Measurements from ENCODE around the gene UBE2G1. TPM values are rescaled to one million over a fixed set of nuclear protein-coding genes. Genes with fewer than 3 reads are reported as not detected.

Gene UBE2G1
- total RNA-seq, 1 experiment from 2014 or later, result 80.6 TPM

DNA sequence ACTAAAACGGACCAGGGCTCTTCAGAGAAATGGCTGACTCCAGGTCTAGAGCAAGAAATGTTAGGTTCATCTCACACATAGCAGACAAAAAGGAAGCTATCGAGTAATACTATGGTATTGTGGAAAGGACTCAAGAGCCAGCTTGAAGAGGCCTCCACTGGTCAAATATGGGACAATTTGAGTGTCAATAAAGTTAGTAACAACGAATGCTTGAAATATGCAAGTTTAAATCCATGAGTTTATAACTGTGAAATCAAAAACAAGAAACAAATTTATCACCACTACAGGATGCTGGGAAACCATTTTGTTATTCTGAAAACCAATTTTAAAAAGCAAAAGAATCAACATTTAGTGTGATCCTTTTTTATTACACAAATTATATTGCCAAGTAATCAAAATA, 52.3 kb downstream of the UBE2G1 start:
- intact Hi-C loops (cut with micrococcal nuclease), result no loop called here
- Histone ChIP-seq H2AFZ (ENCODE audit: low read depth, low read length, poor library complexity, severe bottlenecking) (no peak overlapping the region), H3K4me2 (ENCODE audit: low read length) (no peak overlapping the region), H3K9me2 (ENCODE audit: insufficient read depth) (no peaks in the 10 kb centered on the region), H3K27me3 (ENCODE audit: insufficient read depth, low read length) (no peaks in the 10 kb centered on the region), H3K9me3 (ENCODE audit: control insufficient read depth in 1 of 2, insufficient read depth in 1 of 2, low read depth in 1 of 2, low read length in 2 of 2) (no peaks in the 10 kb centered on the region), H3K4me1 (ENCODE audit: control insufficient read depth in 1 of 2, insufficient read depth in 2 of 2, low read length in 2 of 2) (no peaks in the 10 kb centered on the region), H3K27ac (ENCODE audit: low read depth, low read length) (no peak overlapping the region), H3K36me3 (ENCODE audit: control insufficient read depth in 1 of 2, insufficient read depth in 2 of 2, low read length in 2 of 2) (no peaks in the 10 kb centered on the region), H3K79me2 (ENCODE audit: insufficient read depth, low read length) (peaks cover 96% of the 10 kb centered on the region), H3K9ac (ENCODE audit: low read length) (no peak overlapping the region), H4K20me1 (ENCODE audit: insufficient read depth) (peaks cover 47% of the 10 kb centered on the region; the same call in 1 of the 2 replicates), H3K4me3 (replicated peaks in 1 of 2; ENCODE audit: low read depth in 1 of 2, low read length in 2 of 2) (no peak overlapping the region)
- ATAC-seq (no peak), DNase-seq (ENCODE audit: low read depth, low spot score) (no peak)
- ChIA-PET CTCF (no interaction called here), RAD21 (ENCODE audit: low non-redundant PET in 1 of 2, low total read pairs in 2 of 2, uncharacterized antibody in 2 of 2, unreplicated experiment in 2 of 2) (no interaction called here), POLR2A (no interaction called here)
- BruUV-seq (replicated peaks), result no TSS peak
- TF ChIP-seq POLR2A (IDR thresholded peaks at IDR 0.05; ENCODE audit: borderline replicate concordance, extremely low read depth, insufficient read depth, insufficient read length) (no peak), EGR1 (IDR thresholded peaks at IDR 0.05; ENCODE audit: low read depth) (no peak), CBX3 (IDR thresholded peaks at IDR 0.05; ENCODE audit: low read depth) (no peak), TCF7L2 (IDR thresholded peaks at IDR 0.05; ENCODE audit: borderline replicate concordance, extremely low read depth, insufficient read depth, insufficient read length) (no peak), CEBPB (IDR thresholded peaks at IDR 0.05; ENCODE audit: low read depth) (no peak)

DNA sequence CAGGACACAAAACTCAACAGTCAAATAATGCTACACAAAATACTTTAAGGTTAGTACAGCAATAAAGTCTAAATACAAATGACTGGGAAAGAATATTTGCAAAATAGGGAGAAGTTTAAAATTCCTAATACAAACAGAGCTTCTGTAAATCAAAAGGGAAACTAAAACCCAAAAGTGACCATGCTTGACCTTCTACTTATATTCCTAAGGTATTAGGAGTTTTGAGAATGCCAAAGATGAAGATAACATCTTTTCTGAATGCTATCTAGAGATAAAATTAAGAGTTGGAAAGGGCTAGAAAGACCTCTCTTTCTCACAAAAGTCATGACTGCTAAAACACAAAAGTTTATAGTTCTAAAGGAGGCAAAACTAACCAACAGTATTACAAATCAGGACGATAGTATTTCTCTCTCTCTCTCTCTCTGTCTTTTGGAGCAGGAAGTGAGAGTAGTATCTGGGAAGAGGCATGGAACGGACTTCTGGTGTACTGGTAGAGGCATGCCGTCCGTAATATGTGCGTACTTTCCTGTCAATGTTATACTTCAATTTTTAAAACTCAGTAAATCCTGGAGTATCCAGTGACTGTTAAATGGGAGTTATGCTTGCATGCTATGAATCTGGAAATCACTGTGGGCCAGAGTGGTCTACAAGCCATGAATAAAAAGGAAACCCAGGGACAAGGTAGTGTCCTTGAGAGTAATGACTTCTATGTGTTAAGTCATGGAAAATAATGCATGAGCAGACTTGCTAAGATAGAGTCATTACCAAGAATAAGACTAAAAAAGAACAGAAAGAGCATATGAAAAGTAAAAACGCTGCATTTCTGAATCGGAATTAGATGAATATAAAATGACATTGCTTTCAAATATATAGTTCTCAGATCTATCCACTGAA, 53.0 kb downstream of the UBE2G1 start:
- no peaks in the 10 kb centered on the region for H3K27me3 ChIP-seq (ENCODE audit: insufficient read depth, low read length)
- no peak overlapping the region for H3K9ac ChIP-seq (ENCODE audit: low read length)
- no peak overlapping the region for H3K4me2 ChIP-seq (ENCODE audit: low read length)
- ChIA-PET CTCF (no interaction called here), POLR2A (no interaction called here), RAD21 (ENCODE audit: low non-redundant PET in 1 of 2, low total read pairs in 2 of 2, uncharacterized antibody in 2 of 2, unreplicated experiment in 2 of 2) (no interaction called here)
- H2AFZ ChIP-seq (ENCODE audit: low read depth, low read length, poor library complexity, severe bottlenecking), result no peak overlapping the region
- H3K9me3 ChIP-seq (ENCODE audit: control insufficient read depth in 1 of 2, insufficient read depth in 1 of 2, low read depth in 1 of 2, low read length in 2 of 2), result no peaks in the 10 kb centered on the region
- H3K27ac ChIP-seq (ENCODE audit: low read depth, low read length), result no peak overlapping the region
- no peak for DNase-seq (ENCODE audit: low read depth, low spot score)
- no peaks in the 10 kb centered on the region for H3K36me3 ChIP-seq (ENCODE audit: control insufficient read depth in 1 of 2, insufficient read depth in 2 of 2, low read length in 2 of 2)
- intact Hi-C loops (cut with micrococcal nuclease), result no loop called here
- H3K4me3 ChIP-seq (replicated peaks in 1 of 2; ENCODE audit: low read depth in 1 of 2, low read length in 2 of 2), result no peak overlapping the region
- H3K79me2 ChIP-seq (ENCODE audit: insufficient read depth, low read length), result peaks cover 96% of the 10 kb centered on the region
- no peaks in the 10 kb centered on the region for H3K9me2 ChIP-seq (ENCODE audit: insufficient read depth)
- H4K20me1 ChIP-seq (ENCODE audit: insufficient read depth), result peaks cover 43% of the 10 kb centered on the region; the same call in 1 of the 2 replicates
- no TSS peak for BruUV-seq (replicated peaks)
- H3K4me1 ChIP-seq (ENCODE audit: control insufficient read depth in 1 of 2, insufficient read depth in 2 of 2, low read length in 2 of 2), result no peaks in the 10 kb centered on the region
- no peak for ATAC-seq
- TF ChIP-seq JUND (IDR thresholded peaks at IDR 0.05), result no peak
- TF ChIP-seq FOSL1 (IDR thresholded peaks at IDR 0.05; ENCODE audit: low read depth), result no peak
- TF ChIP-seq CEBPB (IDR thresholded peaks at IDR 0.05; ENCODE audit: low read depth), result no peak
- TF ChIP-seq, protein P1, sequence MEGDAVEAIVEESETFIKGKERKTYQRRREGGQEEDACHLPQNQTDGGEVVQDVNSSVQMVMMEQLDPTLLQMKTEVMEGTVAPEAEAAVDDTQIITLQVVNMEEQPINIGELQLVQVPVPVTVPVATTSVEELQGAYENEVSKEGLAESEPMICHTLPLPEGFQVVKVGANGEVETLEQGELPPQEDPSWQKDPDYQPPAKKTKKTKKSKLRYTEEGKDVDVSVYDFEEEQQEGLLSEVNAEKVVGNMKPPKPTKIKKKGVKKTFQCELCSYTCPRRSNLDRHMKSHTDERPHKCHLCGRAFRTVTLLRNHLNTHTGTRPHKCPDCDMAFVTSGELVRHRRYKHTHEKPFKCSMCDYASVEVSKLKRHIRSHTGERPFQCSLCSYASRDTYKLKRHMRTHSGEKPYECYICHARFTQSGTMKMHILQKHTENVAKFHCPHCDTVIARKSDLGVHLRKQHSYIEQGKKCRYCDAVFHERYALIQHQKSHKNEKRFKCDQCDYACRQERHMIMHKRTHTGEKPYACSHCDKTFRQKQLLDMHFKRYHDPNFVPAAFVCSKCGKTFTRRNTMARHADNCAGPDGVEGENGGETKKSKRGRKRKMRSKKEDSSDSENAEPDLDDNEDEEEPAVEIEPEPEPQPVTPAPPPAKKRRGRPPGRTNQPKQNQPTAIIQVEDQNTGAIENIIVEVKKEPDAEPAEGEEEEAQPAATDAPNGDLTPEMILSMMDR (IDR thresholded peaks at IDR 0.05 in 2 of 3, conservative IDR thresholded peaks at IDR 0.05 in 1 of 3; ENCODE audit: borderline replicate concordance in 1 of 3, insufficient read depth in 1 of 3, low read depth in 2 of 3, low read length in 2 of 3), result no peak
- no peak for TF ChIP-seq SP1 (IDR thresholded peaks at IDR 0.05; ENCODE audit: low read depth)
- TF ChIP-seq YY1 (IDR thresholded peaks at IDR 0.05; ENCODE audit: extremely low read depth, insufficient replicate concordance, low read depth, low read length), result no peak
- TF ChIP-seq POLR2A (IDR thresholded peaks at IDR 0.05; ENCODE audit: borderline replicate concordance, extremely low read depth, insufficient read depth, insufficient read length), result no peak
- TF ChIP-seq, protein P2, sequence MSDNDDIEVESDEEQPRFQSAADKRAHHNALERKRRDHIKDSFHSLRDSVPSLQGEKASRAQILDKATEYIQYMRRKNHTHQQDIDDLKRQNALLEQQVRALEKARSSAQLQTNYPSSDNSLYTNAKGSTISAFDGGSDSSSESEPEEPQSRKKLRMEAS (IDR thresholded peaks at IDR 0.05), result no peak
- TF ChIP-seq, protein P3, sequence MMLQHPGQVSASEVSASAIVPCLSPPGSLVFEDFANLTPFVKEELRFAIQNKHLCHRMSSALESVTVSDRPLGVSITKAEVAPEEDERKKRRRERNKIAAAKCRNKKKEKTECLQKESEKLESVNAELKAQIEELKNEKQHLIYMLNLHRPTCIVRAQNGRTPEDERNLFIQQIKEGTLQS (IDR thresholded peaks at IDR 0.05), result no peak
- no peak for TF ChIP-seq SIN3A (IDR thresholded peaks at IDR 0.05; ENCODE audit: low read depth)
- no peak for TF ChIP-seq SRF (IDR thresholded peaks at IDR 0.05; ENCODE audit: low read depth)
- no peak for TF ChIP-seq CBX3 (IDR thresholded peaks at IDR 0.05; ENCODE audit: low read depth)

Data from HCT116 (cell line).